ENCODE results near the gene ORAI3.
A peak's percentile ranks its signal among the peaks of the same experiment; 100 is the strongest.

The ORAI3 gene

DNA sequence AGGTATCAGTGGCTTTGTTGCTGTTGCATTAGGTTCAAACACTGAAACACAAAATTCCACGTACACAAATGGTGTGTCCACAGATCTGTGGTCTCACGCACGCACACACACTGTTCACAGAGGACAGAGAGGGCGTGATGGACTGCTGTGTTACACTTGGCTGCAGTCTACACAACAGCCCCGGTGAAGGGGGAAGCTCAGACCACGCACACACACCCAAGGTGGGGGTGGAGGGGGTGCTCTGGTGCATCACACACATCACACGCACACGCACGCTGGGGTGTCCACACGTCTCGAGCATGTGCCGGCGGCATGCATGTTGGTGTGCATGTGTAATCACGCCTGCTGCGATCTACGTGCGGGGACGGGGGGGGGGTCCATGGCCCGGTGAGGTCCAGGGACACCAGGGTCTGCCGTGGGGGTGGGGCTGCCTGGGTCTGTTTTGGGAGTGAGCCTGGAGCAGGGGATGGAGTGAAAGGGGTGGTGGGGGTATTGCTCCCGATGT, 43.5 kb downstream of the ORAI3 start:
- DNase-seq (ENCODE audit: low spot score) = no peak

DNA sequence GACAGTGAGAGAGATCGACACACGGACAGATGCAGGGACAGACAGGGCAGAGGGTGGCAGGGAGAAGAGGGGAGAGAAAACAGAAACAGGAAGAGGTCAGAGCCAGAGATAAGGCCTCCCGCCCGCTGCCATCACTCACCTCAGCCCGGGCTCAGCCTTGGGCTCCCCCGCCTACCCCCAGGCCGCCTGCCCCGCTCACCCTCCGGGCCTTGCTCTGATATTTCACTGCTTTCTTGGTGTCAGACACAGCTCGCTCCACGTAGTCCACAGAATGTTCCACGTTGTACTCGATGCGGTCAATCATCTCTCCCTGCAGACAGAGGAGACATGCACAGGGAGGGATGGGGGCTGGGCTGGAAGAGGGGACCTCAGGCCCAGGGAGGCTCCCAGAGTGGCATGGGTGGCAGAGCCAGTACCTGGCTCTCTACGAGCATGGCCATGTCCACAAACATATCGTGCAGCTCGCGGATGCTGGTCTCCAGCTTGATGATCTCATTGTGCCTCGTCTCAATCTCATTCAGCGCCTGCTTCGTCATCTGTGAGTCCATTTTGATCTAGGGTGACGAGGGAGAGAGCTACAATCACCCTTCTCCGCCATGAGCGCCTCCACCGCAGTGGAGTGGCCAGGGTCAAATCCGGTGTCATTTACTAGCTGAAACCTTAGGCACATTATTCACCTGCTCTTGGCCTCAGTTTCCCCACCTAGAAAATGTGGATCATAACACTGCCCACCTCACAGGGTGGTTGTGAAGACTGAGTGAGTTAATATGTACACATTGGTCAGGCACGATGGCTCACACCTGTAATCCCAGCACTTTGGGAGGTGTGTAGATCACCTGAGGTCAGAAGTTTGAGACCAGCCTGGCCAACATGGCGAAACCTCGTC, 44.3 kb downstream of the ORAI3 start:
- no peak for DNase-seq (ENCODE audit: low spot score)

DNA sequence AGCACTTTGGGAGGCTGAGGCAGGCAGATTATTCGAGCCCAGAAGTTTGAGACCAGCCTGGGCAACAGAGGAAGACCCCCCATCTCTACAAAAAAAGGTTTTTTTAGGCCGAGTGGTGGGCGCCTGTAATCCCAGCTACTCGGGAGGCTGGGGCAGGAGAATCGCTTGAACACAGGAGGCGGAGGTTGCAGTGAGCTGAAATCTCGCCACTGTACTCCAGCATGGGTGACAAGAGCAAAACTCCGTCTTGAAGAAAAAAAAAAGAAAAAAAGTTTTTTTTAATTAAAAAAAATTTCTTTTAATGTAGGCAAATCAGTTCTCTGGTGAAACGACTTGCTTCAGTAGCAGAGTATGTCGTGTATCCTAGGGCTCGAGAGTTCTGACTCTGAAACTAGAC, 47.1 kb downstream of the ORAI3 start:
- DNase-seq (ENCODE audit: low spot score) = no peak

DNA sequence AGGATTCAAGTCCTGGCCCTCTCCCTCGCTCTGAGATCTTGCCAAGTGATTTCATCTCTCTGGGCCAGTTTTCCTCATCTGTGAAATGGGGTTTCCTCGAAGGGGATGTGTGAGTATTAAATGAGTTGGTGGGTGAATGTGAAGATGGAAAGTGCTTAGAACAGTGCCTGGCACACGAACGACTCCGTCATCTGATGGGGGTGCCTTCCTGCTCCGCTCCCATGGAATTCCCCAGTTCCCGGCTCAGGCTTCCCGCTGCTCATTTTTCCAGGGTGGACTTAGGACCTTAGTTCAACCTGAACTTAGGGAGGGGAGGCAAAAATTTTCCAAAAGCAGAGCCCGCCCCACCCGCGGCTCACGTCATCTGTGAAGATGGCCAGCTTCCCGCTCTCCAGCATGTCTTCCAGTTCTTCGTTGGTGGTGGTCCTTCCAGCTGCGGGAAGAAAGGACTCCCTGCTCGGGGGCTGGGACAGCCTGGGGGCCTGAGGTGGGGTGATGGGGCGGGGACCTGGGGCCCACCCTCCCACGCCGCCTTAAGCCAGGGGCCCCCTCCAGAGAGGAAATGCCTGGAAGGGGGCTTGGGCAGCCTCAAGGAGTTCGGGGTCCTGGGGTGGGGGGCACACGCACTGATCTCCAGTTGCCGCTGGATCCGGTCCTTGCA, 47.6 kb downstream of the ORAI3 start:
- DNase-seq (ENCODE audit: low spot score) = peak; percentile 82

DNA sequence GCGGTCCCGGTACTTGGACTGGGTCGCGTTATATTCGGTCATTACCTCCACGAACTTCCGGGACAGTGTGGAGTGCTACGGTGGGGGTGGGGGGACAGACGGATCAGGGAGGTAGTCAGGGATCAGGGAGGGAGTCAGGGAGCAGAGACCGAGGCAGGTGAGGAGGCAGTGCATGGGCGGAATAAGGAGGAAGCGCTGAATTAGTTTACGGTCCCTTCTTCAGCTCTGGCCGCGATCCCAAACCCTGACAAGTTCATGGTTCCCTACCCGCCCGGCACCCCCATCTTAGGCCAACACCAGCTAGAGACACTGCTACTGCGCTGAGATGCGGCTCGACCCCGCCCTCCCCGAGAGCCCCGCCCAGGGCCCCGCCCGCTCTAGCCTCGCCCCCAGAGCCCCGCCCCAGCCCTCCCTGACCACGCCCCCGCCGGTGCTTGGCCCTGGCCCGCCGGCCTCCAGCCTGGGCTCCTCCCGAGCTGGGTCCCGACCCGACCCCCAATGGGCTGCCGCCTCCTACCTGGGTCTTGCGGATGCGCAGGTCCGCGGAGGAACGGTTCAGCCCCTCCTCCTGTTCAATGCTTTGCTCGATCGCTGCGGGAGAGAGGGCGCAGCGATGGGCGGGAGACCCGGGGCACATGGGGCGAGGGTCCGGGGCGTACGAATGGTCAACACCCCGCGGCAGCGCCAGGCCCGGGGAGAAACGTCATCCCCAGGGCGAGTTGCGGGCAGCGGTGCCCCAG, 48.3 kb downstream of the ORAI3 start:
- DNase-seq (ENCODE audit: low spot score) = peak; percentile 88

DNA sequence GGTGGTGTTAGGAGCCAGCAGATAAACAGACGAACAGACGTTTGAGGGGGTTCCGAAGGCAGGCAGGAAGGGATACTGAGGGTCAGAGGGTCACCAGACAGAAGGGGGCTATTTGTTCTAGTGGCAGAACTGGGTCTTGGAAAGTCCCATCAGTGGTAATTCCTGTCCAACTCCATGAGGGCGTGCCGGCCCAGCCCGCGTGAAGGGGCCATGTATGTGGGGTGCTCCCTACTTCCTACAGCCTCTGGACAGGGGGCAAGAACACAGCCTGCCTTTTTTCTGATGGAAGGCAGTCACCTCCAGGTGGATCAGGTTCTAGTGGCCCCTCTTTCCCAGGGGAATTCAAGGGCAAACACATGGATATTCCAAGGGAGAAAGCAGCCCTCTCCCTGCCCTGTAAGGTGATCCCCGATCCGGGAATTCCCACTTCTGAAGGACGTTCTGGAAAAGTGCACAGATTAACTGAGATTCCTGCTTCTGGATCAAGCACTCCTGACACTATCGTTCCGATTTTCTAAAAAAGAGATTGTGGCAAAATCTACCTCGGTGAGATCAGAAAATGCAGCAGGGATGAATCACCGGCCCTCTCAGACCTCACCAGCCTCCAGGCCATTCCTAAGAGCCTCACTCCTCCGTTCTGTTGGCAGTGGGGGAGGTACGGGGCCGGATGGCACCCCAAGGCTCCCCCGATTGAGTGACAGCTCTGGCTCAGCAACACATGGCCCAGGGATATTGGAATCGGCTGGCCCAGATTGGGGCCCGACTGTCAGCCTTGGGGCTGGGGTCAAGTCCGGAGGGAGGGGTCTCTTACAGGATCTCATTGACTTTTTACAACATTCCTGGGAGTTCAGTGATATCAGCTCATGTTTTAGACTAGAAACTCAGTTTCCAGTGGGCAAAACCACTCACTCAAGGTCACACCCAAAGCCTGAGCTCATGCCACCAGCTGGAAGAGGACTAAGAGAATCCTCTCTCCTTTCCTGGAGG, 49.1 kb downstream of the ORAI3 start:
- no peak for DNase-seq (ENCODE audit: low spot score)

DNA sequence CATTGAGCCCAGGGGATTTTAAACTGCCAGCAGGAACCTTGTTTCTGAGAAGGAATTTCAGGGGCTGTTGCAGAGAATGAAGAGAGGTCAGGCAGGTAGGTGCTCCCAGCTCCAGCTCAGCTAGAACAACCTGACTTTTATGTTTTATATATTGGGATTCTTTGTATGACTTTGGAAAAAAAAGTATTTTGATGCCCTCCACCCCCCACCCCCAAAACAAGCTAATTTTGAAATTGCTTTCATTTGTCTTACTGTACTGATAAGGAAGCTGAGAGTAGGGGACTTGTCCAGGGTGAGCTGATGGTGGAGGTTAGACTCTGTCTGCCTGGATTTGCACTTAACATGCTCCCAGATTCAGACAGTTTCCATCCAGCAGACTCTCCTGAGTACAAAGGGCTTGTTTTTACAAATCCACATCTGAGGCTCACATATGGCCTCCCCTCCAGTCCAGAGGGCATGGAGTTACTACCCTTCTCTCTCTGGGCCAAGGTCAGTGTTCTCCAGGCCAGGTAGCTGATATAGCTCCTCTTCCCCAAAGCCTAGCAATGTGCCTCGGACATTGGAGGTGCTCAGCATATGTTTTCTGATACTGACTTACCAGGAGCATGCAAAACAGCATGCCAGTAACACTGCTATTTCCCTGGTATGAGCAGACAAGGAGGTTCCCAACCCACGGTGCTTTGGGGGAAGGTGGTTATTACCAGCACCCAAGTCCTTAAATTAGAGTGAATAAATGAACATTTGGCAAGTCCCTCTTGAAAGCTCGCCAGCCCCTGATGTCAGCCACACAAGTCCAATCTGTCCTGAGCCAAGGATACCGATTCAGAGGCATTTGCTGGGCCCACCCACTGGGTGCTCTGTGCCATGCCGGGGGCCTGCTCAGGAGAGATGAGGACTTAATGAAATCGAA, 50.2 kb downstream of the ORAI3 start:
- DNase-seq (ENCODE audit: low spot score) = no peak

DNA sequence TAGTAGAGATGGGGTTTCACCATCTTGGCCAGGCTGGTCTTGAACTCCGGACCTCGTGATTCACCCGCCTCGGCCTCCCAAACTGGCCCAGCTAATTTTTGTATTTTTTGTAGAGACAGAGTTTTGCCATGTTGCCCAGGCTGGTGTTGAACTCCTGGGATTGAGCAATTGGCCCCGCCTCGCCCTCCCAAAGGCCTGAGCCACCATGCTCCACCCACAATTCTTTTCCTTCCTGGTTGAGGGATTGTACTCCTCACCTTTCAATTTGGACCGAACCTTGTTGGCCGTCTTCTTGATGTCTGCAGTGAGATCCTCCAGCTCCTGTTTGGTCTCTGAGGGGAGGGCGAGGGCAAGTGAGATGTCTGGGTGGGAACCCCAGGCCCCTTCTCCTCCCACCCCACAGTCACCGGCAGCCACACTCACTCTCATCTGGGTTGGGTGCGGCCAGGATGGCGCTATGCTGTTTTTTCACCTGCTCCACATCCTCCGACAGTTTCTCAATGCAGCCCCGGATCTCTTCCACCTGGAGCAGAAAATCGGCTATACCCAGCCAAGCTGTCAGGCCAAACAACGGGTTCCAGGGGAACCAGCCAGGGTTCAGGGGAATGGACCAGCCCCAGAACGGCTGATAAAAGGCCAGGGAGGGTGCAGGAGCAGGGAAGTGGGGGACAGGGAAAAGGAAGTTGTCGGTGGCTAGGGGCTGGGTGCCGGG, 52.0 kb downstream of the ORAI3 start:
- no peak for DNase-seq (ENCODE audit: low spot score)

DNA sequence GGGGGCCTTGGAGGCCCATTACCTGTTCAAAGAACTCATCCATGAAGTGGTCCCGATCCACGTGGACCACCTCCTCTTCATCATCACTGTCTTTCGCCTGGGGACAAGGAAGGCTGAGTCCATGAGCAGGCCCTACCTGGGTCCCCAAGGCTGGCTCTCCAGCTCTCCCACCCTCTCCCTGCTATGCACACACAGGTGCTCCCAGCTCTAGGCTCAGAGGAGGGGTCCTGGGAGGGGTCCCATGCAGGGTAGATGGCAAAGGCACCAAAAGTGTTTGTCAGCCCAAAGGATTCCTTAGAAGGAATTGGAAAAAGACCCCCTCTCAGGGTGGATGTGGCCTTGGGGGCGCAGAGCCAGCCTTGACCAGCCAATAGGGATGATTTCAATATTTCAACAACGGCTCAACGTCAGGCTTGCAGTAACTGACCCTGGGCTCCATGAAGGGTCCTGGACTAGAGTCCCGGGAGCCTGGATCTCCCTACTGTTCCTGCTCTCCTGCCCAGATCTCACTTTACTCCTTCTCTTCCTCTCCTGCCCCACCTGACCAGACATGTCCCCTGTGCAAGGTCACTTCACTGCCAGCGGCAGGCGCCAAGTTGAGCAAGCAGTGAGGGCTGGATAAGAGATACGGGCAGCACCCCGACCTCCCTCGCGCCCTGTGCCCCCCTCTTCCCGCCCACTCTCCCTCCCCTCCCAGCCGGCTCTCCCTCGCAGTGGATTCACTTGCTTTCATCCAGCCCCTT, 52.8 kb downstream of the ORAI3 start:
- no peak for DNase-seq (ENCODE audit: low spot score)

DNA sequence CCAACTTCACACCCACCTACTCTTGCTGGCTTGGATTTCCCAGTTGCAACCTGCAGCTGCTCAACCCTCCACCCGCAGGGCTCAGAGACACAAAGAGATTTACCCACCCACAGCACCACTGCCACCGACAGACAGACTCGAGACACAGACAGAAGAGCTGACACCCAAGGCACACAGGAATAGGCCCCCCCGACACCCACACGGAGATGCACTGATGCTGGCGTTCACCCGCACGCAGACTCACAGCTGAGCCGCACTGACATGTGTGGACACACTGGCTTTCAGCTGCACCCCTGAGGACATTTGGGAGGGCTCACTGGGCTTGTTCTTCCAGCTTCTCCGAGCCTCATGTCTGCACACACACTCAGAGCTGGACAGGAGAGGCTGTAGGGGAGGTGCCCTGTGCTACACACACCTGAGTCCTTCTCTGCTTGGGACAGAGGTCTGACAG, 53.4 kb downstream of the ORAI3 start:
- DNase-seq (ENCODE audit: low spot score) = no peak

DNA sequence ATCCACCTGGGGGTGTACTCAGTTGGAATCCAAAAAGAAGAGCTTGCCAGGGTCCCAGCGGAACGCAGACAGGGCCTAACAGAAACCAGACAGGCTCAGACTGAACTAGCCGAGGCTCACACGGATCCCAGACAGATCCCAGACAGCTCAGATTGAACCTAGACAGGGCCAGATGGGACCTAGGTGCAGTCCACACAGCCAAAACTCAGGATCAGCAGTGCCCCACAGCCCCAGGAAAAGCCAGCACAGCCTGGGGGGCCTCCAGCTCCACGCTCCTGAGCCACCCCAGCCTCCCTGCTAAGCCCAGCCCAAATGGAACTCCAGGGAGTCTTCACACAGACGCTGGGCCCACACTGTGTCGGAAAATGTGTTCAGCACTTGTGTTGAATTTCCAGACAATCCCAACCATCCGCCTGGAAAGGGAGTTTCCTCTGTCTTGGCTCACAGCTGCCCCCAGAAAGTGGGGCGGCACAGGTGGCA, 54.0 kb downstream of the ORAI3 start:
- no peak for DNase-seq (ENCODE audit: low spot score)

DNA sequence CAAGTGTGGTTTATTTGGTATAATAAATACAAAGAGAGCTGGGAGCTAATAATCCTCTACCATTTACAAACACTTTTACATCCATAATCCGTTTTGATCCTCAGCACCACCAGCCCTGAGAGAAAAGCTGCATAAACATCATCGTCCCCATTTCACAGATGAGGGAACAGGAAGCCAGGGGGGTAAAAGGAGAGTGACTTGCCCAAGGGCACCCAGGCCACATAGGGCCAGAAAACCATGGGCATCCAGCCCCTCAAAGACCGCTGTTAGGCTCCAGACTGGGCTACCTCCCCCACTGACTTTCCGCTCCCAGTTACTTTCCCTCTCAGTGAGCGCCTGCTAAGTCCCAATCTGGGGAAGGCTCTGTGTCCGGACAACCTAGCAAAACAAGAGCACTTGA, 54.9 kb downstream of the ORAI3 start:
- DNase-seq (ENCODE audit: low spot score) = no peak
